ENCODE data around the gene FLOT2.
"Not testable (repeated sequence)": the region's sequence is repeated elsewhere in the genome, so short reads cannot be mapped to it uniquely, and the experiment has no call there.

Gene FLOT2

DNA sequence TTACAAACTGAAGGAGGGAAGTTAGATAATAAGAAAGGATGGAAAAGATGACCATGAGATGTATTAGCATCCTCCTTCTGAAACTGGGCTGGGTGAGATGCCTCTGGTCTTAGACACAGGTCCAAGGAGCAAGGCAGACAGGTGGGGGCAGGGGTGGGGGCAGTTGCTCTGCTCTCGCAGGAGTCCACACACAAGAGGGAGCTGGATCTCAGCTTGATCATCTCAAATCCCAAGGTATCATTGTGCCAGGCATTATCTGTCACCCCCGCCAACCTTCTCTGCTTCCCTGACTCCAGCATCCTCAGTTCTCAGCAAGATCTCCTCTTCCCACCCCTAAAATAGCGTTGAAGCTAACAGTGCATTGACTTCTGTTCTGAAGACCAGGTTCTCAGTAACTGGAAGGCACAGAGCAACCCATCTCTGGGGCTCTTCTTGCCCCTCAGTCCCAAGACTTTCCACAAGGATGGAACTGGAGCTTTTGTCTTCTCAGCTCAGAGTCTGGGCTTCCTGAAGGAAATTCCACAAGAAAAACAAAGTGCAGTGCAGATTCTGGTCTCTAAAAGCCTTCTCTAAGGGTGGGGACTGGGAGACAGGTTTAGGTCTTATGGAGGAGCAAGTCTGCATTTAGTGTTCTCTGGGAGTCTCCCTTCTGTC is 1.6 kb downstream of the FLOT2 start:
- no peak for DNase-seq (ENCODE audit: low read depth, low spot score)

DNA sequence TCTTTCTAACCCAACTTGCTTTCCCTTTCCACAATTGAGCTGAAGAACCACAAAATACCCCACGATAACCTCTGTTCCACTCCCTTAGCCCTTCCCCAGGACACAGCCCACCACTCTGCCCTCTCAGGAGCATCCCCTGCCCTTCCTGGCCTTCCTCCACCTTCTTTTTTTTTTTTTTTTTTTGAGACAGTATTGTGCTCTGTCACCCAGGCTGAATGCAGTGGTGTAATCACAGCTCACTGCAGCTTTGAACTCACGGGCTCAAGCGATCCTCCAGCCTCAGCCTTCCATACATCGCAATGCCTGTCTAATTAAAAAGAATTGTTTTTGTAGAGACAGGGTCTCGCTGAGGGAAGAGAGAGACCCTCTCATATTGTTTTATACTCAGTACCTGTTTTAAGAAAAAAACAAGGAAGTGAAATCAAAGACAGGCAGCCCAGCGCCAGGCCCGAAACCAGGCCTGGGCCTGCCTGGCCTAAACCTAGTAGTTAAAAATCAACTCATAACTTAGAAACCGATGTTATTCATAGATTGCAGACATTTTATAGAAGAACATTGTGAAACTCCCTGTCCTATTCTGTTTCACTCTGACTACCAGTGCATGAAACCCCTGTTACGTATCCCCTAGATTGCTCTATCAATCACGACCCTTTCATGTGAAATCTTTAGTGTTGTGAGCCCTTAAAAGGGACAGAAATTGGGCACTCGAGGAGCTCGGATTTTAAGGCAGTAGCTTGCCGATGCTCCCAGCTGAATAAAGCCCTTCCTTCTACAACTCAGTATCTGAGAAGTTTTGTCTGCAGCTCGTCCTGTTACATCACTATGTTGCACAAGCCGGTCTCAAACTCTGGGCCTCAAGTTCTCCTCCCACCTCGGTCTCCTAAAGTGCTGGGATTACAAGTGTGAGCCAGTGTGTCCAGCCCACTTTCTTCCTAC is 4.0 kb downstream of the FLOT2 start:
- not testable (repeated sequence) for DNase-seq (ENCODE audit: low read depth, low spot score)

DNA sequence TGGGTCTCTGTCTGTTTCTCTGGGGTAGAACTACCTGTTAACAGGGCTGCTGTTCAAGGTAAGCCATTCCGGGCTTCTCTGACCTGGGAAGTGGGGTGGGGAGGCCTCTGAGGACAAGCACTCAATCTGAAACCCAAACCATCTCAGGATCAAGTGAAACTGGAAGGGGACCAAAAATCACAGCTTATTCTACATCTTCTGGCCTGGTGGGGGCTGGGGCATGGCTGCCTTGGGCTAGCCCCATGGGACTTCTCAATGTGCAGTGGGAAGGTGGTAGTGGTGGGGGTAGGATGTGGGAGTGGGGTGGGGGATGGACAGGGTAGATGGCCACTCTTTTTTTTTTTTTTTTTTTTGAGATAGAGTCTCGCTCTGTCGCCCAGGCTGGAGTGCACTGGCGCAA is 5.5 kb downstream of the FLOT2 start:
- DNase-seq (ENCODE audit: low read depth, low spot score): no peak

DNA sequence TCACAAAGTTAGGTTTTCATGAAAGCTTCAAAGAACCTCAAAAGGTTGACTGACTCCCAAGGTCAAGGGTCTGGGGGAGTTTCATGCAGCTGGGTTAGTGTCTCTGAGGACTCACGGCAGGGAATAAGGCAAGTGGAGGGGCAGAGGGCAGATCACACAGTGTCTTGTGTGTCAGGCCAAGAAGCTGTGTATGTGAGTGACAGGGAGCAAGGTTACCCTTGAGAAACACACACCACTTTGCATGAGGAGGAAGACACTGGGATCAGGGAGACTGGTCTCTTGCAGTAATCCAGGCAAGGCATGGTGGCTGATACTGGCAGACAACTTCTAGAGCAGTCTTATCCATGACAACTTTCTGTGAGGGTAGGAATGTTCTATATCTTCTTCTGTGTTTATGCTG is 6.3 kb downstream of the FLOT2 start:
- no peak for DNase-seq (ENCODE audit: low read depth, low spot score)

DNA sequence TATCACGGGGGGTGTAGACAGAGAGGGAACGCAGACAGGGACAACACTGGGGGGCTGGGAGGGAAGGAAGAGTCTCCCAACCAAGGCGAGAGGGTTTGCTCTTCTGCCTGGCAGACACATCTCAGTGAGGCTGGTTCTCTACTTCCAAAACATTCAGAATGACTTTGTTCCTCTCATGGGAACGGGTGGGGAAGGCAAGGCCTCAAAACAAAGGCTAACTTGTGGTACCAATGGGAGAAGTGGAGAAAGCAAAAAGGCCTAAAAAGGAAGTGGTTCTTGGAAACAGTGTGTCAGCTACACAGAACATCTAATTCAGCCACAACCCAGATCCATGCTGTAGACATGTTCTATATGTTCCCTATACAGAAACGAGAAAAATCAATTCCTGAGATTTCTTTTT is 7.5 kb downstream of the FLOT2 start:
- DNase-seq (ENCODE audit: low read depth, low spot score): no peak

DNA sequence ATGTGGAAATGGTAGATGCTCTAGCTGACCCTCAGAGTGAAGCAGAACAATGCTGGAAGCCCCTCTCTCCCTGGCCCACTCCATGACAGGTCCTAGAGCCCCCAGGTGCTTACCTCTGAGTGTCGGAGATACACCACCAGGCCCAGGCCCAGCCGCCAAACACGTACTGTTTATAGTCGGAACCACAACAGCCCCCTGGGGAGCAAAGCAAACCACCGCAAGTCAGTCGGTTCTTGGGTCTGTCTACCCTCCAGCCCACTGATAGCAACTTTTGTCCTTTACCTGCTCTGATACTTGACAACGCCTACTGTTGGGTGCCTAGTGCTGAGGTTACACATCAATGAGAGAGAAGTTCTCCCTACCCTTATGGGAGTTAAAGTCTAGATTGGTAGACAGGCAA is 8.7 kb downstream of the FLOT2 start:
- DNase-seq (ENCODE audit: low read depth, low spot score): no peak

DNA sequence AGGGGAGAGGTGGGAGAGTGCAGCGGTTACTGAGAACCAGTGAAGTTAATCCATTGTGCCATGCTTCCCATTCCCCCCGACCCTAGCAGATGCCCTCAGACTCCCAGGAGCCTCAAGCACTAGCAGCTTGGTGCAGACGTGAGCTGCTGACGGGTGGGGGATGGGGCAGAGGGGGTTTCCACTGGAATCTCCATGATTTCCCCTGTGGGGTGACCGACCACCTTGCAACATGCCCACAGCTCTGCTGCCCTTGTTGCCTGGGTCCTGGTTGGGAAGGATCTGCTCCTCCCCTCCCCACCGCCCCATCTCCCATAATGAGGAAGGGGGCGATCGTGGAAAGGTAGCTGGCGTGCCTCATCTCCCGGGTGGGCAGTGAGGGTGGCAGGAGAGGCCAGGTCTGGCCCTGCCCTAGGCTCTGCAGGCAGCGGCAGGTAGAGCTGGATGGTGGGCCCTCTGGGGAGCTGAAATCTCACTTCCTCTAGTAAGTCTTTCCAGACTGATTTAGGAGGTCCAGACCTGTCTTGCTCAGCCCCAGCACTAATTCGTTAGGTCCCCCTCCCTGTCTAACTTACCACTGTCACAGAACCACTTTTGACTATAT is 9.6 kb downstream of the FLOT2 start:
- no peak for DNase-seq (ENCODE audit: low read depth, low spot score)

DNA sequence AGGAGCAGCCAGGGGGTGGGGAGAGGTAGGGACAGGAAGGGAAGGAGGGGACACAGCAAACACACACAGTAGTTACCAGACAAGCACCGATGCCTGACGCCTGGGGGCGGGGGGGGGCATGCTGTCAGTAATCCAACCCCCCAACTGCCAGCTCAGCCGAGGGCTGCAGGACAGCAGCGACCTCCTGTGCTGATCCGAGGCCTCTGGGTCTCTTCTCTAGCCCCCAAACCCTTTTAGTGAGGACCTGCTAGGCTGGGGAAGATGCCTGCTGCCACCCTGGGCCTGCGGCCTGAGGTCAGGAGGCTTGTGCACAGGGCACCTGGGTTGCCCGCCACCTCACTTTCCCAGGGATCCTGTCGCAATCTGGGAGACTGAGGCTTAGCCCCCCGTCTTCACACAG is 11.6 kb downstream of the FLOT2 start:
- no peak for DNase-seq (ENCODE audit: low read depth, low spot score)

DNA sequence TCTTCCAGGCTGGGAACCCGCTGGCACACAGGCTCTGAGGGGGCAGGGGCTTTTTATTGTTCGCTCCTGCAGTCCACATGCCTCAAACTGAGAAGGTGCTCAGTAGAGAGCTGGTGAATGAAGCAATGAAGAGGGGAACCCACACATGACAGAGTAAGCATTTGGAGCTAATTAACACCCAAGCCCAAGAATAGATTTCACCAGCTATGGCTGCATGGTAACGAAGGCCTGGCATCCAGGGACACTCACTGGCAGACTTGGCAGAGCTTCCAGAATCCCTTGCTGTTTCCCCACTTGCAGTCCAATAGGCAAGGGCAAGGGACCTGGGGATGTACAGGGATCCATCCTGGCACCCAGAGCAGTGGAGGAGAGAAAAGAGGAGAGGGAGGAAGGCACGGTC is 12.2 kb downstream of the FLOT2 start:
- no peak for DNase-seq (ENCODE audit: low read depth, low spot score)

DNA sequence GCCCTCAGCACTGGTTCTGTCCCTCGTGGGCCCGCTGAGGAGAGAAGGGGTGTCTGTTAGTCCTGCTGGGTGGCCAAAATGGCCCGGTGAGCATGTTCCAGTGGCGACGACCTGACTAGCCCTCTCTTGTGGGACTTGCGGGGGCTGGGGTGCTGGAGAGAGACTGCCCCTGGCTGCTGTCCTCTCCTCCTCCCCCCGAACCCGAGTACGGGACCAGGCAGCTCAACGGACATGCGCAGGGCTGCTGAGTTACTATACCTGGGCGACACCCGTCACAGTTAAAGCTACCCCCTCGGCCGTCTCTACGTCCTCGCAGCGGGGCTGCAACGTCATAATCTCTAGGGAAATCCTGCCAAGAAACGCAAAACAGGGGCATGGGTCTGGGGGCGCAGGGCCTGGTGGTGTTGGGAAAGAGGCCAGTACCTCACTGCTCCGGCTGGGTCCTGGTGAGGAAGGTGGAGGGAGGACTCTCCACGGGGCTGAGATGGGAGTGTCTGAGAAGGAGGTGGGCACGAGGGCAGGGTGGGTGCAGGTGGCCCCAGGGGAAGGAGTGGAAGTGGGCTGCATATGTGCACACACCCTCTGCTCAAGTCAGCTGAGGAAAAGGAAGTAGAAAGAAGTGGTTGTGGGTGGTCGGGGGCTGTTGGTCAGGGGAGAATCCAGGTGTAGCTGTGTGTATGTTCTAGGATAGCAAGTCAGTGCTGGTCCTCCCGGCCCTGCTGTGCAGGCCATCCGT is 13.4 kb downstream of the FLOT2 start:
- no peak for DNase-seq (ENCODE audit: low read depth, low spot score)

DNA sequence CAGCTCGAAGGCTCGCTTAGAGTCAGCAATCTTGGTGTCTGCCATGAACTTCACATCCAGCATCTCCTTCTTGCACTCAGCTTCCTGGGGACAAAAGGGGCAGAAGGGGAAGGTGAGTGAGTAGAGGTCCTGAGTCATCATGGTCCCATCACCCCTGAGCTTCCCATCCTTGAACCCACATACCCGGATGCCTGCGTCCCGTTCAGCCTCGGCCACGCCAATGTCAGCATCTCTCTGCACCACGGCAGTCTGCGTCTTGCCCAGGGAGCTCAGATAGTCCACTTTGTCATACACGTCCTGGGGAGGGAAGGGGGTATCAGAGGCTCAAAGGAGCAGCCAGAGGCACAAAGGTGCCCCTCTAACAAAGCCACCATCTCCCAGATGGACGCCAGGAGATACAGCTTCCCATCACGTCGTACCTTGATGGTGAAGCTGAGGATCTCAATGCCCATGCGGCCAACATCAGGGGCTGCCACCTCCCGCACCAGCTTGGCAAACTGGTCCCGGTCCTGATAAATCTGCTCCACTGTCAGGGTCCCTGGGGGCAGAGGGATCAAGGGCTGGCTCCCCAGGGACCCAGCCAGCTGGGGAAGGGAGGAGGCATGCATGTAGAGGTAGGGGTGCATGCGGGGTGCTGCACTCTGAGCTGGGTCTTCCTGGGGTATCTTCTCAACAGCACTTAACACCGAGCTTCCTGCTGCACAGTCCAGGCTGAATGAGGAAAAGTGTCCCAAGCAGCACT is 15.2 kb downstream of the FLOT2 start:
- DNase-seq (ENCODE audit: low read depth, low spot score): no peak

DNA sequence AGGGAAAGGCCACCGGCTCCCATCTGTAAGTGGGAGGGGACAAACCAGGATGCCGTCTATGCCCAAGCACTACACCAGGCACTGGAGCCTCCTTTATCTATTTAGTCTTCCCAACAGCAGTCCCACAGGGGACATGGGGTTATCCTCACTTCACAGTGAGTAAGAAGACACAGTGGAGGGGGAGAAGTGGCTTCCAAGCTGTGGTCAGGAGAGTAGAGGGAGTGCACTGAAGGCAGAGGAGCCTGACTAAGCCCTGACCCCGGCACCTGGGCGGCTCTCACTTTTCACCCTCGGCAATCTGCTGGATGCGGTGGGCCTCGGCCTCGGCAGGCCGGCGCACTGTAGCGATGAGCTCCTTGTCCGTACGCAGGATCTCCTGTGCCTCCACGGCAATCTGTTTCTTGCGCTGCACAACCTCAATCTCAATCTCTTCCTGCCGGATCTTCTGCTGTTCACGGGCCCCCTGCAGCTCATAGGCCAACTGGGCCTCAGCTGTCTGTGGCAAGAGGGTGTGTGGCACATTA is 15.9 kb downstream of the FLOT2 start:
- DNase-seq (ENCODE audit: low read depth, low spot score): no peak

DNA sequence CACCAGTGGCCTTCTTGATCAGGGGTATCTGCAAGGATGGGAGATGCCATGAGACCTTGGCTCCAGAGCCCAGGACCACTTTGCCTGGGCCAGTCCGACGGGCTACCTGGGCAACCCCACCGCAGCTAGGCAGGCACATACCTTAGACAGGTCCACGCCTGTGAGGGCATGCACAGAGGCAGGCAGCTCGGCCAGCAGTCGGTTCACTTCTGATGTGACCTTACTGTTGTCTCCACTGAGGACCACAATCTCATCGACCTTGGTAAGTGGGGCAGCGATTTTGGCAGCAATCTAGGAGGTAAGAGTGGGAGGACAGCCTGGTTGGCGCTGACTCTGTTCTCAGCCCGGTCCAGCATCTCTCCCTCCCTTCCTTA is 17.0 kb downstream of the FLOT2 start:
- DNase-seq (ENCODE audit: low read depth, low spot score): no peak

DNA sequence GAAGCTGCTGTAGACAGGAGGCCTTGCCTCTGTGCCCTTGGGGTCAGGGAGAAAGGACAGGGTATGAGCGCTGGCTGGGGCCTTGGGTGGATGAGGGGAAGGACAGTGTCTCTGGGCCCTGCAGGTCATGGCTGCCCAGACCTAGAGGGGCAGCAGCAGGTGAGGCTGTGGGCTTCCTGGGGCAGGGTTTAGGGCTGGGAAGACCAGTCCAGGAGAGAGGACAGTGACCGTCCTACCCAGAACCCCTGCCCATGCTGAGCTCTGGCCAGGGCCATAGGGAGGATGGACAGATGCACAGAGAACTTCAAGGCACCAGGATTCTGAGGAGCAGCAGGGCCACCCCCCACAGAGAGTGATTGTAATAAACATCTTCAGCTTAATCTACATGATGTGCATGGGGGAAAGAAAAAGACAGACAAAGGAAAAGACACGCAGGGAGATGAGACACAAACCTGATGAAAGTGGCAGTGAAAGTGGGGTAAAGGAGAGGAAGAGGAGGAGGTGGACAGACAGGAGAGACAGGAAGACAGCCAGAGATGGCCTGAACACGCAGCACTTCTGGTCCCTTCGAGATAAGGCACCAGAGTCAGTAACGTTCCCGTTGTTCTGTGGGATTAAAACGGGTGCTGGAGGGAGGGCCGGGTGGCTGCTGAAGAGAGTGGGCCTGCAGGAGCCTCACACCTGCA is 17.5 kb downstream of the FLOT2 start:
- DNase-seq (ENCODE audit: low read depth, low spot score): no peak

DNA sequence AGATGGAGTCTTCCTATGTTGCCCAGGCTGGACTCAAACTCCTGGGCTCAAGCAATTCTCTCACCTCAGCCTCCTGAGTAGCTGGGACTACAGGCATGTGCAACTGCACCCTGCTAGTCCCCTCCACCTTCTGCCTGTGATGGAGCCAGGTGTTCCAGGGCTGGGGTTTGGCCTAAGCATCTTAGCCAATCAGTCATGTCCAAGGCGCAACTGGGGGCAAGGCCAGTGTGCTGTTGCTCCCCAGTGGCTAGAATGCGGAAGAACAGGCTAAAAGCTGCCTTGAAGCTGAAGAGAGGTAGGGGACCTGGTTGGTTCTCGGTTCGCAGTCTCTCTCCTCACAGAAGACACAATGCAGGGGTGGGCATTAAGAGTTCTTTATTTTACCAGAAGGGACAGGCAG is 18.6 kb downstream of the FLOT2 start:
- no peak for DNase-seq (ENCODE audit: low read depth, low spot score)

DNA sequence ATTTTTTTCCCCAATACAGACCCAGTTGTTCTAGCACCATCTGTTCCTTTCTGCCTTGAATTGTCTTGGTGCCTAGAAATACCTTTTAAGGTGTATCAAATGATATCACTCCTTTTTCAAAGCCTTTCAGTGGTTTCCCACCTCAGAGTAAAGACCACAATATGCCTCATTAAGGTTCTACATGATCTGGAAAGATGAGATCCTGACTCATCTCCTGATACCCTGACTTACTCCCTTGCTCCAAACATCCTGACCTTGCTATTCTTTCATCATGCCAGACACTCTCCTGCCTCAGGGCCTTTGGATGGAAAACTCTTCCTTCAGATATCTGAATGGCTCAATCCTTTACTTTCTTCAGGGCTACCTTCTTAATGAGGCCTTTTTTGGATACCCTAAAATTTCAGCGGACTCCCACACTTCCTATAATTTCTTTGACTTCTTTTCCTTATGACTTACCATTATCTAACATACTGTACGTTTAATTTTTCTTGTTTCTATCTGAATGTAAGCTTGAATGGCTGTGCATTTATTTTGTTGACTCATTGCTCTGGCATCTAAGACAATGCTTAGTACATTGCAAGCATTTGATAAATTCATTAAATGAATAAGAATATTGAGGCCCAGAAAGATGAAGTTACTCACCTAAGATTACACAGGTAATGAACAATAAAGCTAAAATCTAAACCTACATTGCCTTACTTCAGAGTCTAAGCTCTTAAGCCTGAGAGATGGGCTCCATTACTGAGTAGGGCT is 19.2 kb downstream of the FLOT2 start:
- no peak for DNase-seq (ENCODE audit: low read depth, low spot score)

DNA sequence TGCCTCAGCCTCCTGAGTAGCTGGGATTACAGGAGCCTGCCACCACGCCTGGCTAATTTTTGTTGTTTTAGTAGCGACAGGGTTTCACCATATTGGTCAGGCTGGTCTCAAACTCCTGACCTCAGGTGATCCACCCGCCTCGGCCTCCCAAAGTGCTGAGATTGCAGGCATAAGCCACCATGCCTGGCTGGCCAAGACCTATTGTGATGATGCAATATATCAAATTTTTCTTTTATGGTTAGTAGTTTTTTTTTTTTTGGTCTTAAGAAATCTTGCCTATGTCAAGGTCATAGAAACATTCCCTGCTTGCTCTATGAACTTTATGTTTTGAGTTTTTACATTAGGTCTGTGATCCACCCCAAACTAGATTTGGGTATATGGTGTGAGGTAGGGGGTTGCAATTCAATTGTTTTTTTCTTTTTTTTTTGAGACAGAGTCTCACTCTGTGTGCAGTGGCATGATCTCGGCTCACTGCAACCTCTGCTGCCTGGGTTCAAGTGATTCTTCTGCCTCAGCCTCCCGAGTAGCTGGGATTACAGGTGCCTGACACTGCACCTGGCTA is 20.3 kb downstream of the FLOT2 start:
- DNase-seq (ENCODE audit: low read depth, low spot score): not testable (repeated sequence)

DNA sequence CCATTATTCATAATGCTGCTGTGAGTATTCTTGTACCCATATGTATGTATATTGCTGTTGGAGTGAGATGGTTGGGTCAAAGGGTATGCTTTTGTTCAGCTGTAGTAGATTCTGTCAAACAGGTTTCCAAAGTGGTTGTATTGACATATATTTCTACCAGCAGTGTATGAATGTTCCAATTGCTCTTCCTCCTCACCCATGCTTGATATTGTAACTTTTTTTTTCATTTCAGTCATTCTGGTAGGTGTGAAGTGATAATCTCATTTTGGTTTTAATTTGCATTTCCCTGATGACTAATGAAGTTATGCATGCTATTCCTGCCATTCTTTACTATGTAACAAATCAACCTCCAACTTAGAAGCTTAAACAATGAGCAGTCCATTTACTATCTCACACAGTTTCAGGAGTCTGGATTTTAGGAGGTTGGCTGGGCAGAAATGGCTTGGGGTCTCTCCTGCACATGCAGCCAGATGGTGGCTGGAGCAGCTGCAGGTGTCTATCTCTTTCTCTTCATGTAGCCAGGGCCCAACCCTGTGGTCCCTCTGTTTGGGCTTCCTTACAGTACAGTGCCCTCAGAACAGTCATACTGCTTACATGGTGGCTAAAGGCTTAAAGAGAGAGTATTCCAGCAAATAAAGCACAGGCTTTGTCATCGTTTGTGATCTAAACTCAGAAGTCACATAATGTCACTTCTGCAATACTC is 21.5 kb downstream of the FLOT2 start:
- DNase-seq (ENCODE audit: low read depth, low spot score): no peak

DNA sequence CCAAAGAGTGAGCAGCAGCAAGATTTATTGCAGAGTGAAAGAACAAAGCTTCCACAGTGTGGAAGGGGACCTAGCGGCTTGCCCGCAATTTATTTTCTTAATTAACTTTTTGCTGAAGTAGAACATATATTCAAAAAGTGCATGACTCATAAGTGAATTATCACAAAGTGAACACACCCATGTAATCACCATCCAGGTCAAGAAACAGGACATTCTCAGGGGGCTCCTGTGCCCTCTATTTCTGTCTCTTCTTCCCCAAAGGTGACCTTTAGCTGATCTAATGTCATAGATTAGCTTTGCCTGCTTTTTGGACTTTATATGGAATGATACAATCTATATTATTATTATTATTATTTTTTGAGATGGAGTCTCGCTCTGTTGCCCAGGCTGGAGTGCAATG is 22.8 kb downstream of the FLOT2 start:
- DNase-seq (ENCODE audit: low read depth, low spot score): no peak

Measured in activated naive CD8-positive, alpha-beta T cell treated with anti-CD3 and anti-CD28 coated beads, Interleukin-2, amount 50 U/mL, for 16 hours (primary cell).